ENCODE measurements around the gene ARHGAP10.

ARHGAP10 gene

DNA sequence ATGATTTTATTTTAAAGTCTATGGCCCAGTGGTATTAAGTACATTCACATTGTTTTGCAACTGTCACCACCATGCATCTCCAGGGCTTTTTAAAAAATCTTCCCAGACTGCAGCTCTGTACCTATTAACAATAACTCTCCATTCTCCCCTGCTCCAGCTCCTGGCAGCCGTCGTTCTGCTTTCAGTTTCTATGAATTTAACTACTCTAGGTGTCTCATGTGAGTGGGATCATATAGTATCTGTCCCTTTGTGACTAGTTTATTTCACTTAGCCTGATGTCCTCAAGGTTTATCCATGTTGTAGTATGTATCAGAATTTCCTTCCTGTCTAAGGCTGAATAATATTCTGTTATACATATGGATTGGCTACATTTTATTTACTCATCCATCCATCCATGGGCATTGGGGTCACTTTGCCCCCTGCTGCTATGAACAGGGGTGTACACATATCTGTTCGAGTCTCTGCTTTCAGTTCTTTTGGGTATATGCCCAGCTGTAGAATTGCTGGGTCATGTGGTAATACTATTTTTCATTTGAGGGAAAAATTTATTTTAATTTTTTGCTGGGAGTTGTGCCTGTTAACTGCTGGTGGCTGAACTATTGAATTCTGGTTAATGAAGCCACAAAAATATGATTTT is 131.3 kb downstream of the ARHGAP10 start:
- TF ChIP-seq TAF1 (IDR thresholded peaks at IDR 0.05; ENCODE audit: low read depth), result no peak
- TF ChIP-seq, protein P1, sequence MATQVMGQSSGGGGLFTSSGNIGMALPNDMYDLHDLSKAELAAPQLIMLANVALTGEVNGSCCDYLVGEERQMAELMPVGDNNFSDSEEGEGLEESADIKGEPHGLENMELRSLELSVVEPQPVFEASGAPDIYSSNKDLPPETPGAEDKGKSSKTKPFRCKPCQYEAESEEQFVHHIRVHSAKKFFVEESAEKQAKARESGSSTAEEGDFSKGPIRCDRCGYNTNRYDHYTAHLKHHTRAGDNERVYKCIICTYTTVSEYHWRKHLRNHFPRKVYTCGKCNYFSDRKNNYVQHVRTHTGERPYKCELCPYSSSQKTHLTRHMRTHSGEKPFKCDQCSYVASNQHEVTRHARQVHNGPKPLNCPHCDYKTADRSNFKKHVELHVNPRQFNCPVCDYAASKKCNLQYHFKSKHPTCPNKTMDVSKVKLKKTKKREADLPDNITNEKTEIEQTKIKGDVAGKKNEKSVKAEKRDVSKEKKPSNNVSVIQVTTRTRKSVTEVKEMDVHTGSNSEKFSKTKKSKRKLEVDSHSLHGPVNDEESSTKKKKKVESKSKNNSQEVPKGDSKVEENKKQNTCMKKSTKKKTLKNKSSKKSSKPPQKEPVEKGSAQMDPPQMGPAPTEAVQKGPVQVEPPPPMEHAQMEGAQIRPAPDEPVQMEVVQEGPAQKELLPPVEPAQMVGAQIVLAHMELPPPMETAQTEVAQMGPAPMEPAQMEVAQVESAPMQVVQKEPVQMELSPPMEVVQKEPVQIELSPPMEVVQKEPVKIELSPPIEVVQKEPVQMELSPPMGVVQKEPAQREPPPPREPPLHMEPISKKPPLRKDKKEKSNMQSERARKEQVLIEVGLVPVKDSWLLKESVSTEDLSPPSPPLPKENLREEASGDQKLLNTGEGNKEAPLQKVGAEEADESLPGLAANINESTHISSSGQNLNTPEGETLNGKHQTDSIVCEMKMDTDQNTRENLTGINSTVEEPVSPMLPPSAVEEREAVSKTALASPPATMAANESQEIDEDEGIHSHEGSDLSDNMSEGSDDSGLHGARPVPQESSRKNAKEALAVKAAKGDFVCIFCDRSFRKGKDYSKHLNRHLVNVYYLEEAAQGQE (IDR thresholded peaks at IDR 0.05; ENCODE audit: low read depth), result no peak

DNA sequence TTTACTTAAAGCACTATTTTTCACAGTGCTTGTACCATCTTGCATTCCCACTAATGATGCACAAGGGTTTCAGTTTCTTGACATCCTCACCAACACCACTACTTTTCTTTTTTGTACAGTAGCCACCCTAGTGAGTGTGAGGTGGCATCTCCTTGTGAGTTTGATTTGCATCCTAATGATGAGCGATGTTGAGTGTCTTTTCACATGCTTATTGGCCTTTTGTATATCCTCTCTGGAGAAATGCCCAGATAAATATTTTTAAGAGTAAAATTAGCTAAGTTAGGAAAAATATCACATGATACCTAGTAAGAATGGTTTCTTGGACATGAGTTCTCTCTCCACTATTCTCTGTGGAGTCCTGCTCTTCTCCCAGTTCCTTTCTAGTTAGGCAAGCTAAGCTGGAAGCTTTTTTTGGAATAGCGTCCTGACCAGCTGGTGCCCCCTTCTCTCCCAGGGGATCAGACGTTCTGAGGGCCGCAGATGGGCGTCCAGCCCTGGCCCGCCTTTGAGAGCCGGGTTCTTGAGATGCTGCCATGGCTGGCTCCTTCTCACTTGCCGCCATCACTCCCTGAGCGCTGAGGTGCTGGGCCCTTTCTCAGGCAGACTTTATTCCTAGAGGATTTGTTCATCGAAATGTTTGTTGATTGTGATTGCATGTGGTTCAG is 132.1 kb downstream of the ARHGAP10 start:
- TF ChIP-seq EGR1 (IDR thresholded peaks at IDR 0.05) (no peak), CEBPB (IDR thresholded peaks at IDR 0.05) (no peak), FOXM1 (IDR thresholded peaks at IDR 0.05; ENCODE audit: borderline replicate concordance, low read depth) (no peak), YY1 (IDR thresholded peaks at IDR 0.05; ENCODE audit: low read depth) (no peak), ZBTB7A (IDR thresholded peaks at IDR 0.05; ENCODE audit: low read depth) (no peak), TEAD4 (IDR thresholded peaks at IDR 0.05) (no peak), NFIC (IDR thresholded peaks at IDR 0.05) (no peak), TAF1 (IDR thresholded peaks at IDR 0.05; ENCODE audit: low read depth) (no peak), TCF12 (IDR thresholded peaks at IDR 0.05; ENCODE audit: low read depth) (no peak), RAD21 (IDR thresholded peaks at IDR 0.05; ENCODE audit: low read depth) (no peak), CREB1 (IDR thresholded peaks at IDR 0.05; ENCODE audit: low read depth) (no peak), EP300 (IDR thresholded peaks at IDR 0.05; ENCODE audit: borderline replicate concordance) (no peak)
- TF ChIP-seq, protein P2, sequence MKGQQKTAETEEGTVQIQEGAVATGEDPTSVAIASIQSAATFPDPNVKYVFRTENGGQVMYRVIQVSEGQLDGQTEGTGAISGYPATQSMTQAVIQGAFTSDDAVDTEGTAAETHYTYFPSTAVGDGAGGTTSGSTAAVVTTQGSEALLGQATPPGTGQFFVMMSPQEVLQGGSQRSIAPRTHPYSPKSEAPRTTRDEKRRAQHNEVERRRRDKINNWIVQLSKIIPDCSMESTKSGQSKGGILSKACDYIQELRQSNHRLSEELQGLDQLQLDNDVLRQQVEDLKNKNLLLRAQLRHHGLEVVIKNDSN (IDR thresholded peaks at IDR 0.05), result no peak
- TF ChIP-seq, protein P3, sequence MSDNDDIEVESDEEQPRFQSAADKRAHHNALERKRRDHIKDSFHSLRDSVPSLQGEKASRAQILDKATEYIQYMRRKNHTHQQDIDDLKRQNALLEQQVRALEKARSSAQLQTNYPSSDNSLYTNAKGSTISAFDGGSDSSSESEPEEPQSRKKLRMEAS (IDR thresholded peaks at IDR 0.05), result no peak
- TF ChIP-seq, protein P1 (IDR thresholded peaks at IDR 0.05; ENCODE audit: low read depth), result no peak

DNA sequence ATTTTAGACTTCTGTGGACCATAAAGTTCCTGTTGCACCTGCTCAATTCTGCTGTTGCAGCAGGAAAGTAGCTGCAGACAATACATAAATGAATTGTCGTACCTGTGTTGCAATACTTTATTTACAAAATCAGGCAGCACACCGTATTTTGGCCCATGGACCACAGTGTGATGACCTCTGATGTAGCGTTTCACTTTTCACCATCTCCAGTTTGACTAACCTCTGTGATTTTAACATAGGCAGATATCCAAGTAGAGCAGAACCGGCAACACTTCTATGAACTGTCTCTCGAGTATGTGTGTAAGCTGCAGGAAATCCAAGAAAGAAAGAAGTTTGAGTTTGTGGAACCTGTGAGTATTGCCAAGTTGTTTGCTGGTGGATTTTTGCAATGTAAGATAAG is 132.7 kb downstream of the ARHGAP10 start:
- no peak for TF ChIP-seq TAF1 (IDR thresholded peaks at IDR 0.05; ENCODE audit: low read depth)
- no peak for TF ChIP-seq FOXM1 (IDR thresholded peaks at IDR 0.05; ENCODE audit: borderline replicate concordance, low read depth)

DNA sequence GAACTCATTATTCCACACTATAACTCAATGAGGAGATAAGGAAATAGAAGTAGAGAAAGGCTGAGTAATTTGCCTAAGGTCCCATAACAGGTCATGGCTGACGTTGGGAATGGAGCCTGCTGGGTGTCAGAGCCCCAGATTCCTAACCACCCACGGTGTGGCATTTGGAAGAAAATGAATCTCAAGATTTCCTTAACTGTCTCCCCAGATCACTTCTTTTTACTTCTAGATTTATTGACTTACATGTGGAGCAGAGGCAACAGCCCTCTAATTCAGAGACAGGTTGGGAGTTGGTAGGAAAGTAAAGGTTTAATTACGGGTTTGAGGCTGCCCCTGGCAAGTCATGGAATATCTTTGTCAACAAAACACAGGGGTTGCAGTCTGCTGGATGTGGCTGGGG is 134.0 kb downstream of the ARHGAP10 start:
- no peak for TF ChIP-seq EGR1 (IDR thresholded peaks at IDR 0.05)
- TF ChIP-seq, protein P3 (IDR thresholded peaks at IDR 0.05), result no peak
- TF ChIP-seq, protein P2 (IDR thresholded peaks at IDR 0.05), result no peak
- no peak for TF ChIP-seq TAF1 (IDR thresholded peaks at IDR 0.05; ENCODE audit: low read depth)
- TF ChIP-seq, protein P1 (IDR thresholded peaks at IDR 0.05; ENCODE audit: low read depth), result no peak
- TF ChIP-seq YY1 (IDR thresholded peaks at IDR 0.05; ENCODE audit: low read depth), result no peak
- no peak for TF ChIP-seq TCF12 (IDR thresholded peaks at IDR 0.05; ENCODE audit: low read depth)
- no peak for TF ChIP-seq CEBPB (IDR thresholded peaks at IDR 0.05)
- TF ChIP-seq NFIC (IDR thresholded peaks at IDR 0.05), result no peak
- TF ChIP-seq EP300 (IDR thresholded peaks at IDR 0.05; ENCODE audit: borderline replicate concordance), result no peak
- no peak for TF ChIP-seq ZBTB7A (IDR thresholded peaks at IDR 0.05; ENCODE audit: low read depth)
- TF ChIP-seq FOXM1 (IDR thresholded peaks at IDR 0.05; ENCODE audit: borderline replicate concordance, low read depth), result no peak
